MV-4-11 (cell line): Measurements from ENCODE around the gene SRRM2.
"Not testable (repeated sequence)": the region's sequence is repeated elsewhere in the genome, so short reads cannot be mapped to it uniquely, and the experiment has no call there.

Experiments
- DNase-seq: peaks from one replicate; lab custom pipeline; 2025; lab: John Stamatoyannopoulos, UW

SRRM2 gene

GRCh38 chr16:2715064-2715463 is 37.4 kb upstream of the SRRM2 start:
- no peak for DNase-seq

DNA sequence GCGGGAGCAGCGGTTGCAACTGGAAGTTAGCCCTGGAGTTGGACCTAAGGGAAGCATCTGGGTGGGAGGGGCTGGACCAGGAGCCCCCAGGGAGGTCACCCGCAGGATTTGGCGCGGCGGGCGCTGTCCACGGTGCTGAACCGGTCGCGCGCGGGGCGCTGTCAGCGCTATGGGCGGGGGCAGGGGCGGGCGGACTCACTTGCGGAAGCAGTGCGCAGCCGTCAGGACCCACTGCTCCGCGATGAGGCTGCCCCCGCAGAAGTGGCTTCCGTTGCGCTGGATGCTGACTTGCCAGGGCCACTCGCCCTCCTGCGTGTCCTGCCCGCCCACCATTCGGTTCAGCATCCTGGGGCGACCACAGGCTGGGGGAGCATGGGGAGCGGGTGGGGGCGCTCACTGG is 36.9 kb upstream of the SRRM2 start:
- peak; percentile 59 for DNase-seq

- no peak for DNase-seq
These were observed 36.2 kb upstream of the SRRM2 start for GRCh38 chr16:2715966-2716885.

- DNase-seq, result no peak
These were observed 35.5 kb upstream of the SRRM2 start for GRCh38 chr16:2716948-2717347.

- DNase-seq, result no peak
These were observed 34.8 kb upstream of the SRRM2 start for GRCh38 chr16:2717383-2718263.

- DNase-seq, result no peak
These were observed 32.9 kb upstream of the SRRM2 start for GRCh38 chr16:2719328-2720063.

DNA sequence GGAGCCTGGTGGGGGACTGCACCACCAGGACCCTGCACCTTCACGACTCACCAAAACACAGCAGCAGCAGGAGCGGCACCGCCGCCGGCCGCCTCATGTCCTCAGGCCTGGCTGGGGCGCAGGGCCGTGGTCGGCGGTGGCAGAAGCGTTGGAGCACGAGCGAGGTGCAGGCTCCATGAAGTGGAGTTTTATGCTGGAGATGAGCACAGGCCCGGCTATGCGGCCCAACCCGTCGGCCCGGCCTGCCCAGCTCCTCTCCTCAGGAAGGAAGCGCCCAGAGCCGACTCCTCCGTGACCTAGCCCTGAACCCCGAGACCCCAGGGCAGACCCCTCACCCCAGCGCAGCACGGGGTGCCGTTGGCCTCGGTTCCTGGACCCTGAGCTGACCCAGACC is 32.4 kb upstream of the SRRM2 start, which contains the start of gene PRSS27:
Gene PRSS27 (minus strand): TSS at position 161 of the 394 bp plus-strand sequence. CDS start 64 bp downstream, at position 97.
- DNase-seq, result no peak

GRCh38 chr16:2720719-2721633 is 31.5 kb upstream of the SRRM2 start:
- DNase-seq, result peak; percentile 71

DNA sequence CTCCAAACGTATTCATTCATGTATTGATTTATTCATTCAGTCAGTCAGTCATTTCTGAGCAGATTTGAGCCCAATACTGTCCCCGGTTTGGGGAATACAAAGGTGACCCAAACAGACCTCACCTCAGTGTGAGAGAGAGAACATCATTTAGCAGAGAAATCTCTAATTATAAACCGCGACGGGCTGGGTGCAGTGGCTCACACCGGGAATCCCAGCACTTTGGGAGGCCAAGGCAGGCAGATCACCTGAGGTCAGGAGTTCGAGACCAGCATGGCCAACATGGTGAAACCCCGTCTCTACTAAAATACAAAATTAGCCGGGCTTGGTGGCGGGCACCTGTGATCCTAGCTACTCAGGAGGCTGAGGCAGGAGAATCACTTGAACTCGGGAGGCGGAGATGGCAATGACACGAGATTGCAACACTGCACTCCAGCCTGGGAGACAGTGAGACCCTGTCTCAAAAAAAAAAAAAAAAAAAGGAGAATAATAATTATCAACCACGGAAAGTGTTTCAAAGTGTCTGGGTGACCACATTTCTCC is 30.7 kb upstream of the SRRM2 start:
- DNase-seq, result not testable (repeated sequence)

GRCh38 chr16:2724088-2724676 is 28.3 kb upstream of the SRRM2 start:
- DNase-seq, result no peak

- no peak for DNase-seq
These were observed 27.6 kb upstream of the SRRM2 start for GRCh38 chr16:2724816-2725348.

GRCh38 chr16:2726923-2727322 is 25.5 kb upstream of the SRRM2 start:
- no peak for DNase-seq

- no peak for DNase-seq
These were observed 24.4 kb upstream of the SRRM2 start for GRCh38 chr16:2728034-2728433.

GRCh38 chr16:2734844-2735515 is 17.5 kb upstream of the SRRM2 start:
- DNase-seq, result peak; percentile 89

- no peak for DNase-seq
These were observed 15.8 kb upstream of the SRRM2 start for GRCh38 chr16:2736476-2737237.

DNA sequence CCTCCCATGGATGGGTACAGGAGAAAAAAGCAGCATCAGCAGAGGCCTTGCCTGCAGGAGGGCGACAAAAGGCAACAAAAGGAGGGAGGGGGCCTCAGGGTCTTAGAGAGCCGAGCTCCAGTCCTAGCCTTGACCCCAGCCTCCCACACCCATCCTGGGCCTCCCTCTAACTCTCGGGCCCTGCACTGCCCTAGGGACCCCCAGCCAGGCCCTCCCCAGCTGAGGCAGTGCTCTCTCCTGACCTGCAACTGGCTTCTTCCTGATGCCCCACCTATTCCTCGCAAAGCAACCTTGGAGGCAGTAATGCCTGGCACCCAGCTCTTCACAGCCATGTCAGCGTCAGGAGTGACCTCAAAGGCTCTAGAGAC is 15.2 kb upstream of the SRRM2 start:
- DNase-seq, result no peak

DNA sequence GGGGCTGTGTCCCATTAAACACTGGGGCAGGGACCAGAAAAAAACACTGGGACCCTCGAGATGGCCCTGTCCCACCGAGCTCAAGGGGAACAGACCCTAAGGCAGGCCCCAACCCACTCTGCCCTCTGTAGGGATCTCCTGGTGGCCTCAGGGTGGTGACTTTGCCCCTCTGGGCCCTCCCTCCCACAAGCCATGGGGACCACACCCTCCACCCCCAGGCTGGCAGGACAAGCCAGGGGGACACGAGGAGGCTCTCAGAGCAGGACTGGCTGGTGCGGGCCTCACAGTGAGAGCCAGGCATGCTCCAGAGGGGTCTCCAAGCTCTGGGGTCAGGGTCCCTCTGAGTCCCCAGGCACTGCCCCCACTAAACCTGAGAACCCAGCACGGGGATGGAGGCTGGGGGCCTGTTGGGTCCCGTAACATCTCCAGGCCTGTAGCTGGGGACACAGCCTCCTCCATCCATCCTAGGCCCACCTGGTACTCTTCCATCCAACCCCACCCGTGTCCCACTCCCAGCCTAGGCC is 14.5 kb upstream of the SRRM2 start:
- DNase-seq, result no peak

- no peak for DNase-seq
These were observed 13.8 kb upstream of the SRRM2 start for GRCh38 chr16:2738615-2739014.
